Frontal cortex (tissue), 4 donors: ENCODE measurements around the gene GTF2I. TPM values are rescaled to one million over a fixed set of nuclear protein-coding genes. Genes with fewer than 3 reads are reported as not detected.
A peak's percentile ranks its signal among the peaks of the same experiment; 100 is the strongest.
"Not testable (repeated sequence)": the region's sequence is repeated elsewhere in the genome, so short reads cannot be mapped to it uniquely, and the experiment has no call there.

Experiments
- DNase-seq, 2 donors: peaks; one replicate each; pipeline ENCODE4 v3.0.0; 2012; ENCODE audit warnings: low spot score in 2 of 2
- FAIRE-seq: peaks from 2 replicates; lab custom pipeline; 2012; peaks lifted over from hg19 to GRCh38; lab: Jason Lieb, UNC
- total RNA-seq: library from RNA; depleted of rRNA; stranded (reverse); fragments of >200 nt; gene quantifications from one replicate; pipeline ENCODE4 v1.2.3, GENCODE V29; 2014
- donor health status: control.
- donor health status: control.
- donor health status: control.

GTF2I gene
- total RNA-seq, 1 donor from 2014 or later = 236 TPM

DNA sequence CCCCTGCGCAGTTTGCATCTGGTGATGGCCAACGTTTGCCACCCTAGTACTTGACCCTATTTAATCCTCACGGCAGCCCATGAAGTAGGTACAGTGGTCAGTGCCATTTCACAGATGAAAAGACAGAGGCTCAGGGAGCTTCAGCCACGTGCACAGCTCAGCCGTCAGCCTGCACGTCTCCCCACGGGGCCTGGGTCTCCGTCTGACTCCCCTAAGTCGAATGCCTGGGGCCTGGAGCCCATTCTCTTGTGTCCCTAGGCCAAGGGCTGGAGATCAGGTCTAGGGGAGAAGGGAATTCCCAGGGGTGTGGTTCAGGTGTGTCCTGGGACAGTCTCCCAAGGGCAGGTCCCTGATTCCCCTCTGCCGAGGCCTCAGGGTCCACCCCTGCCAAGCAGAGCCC lies 109.5 kb downstream of the GTF2I start:
- DNase-seq, FAIRE-seq: not testable (repeated sequence)

DNA sequence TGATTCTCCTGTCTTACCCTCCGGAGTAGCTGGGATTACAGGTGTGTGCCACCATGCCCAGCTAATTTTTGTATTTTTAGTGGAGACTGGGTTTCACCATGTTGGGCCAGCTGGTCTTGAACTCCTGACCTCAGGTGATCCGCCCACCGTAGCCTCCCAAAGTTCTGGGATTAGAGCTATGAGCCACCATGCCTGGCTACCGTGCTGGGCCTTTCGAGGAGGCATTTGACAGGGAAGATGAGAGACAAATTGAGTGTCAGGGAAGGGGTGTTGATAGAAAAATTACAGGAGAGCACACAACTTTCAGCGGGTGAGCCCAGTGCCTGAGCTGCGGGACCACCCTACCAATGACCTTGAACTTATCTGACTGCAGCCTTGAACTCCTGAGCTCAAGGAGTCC lies 112.5 kb downstream of the GTF2I start:
- FAIRE-seq, DNase-seq: not testable (repeated sequence)

DNA sequence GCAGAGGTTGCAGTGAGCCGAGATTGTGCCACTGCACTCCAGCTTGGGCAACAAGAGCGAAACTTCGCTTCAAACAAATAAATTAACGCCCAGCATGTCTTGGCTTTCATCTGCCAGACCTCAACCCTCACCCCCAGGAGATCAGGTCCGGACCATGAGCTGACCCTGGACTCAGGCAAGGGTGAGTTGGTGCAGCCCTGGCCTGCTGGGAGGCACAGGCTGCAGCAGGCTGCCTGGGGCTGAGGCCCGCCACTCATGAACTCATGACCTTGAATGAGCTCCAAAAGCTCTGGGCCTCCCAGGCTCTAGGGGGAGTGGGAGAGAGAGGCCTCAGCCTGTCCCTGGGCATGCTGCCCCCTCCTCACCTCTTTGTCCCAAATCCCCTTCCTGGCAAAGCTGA lies 114.6 kb downstream of the GTF2I start:
- not testable (repeated sequence) for FAIRE-seq, DNase-seq

DNA sequence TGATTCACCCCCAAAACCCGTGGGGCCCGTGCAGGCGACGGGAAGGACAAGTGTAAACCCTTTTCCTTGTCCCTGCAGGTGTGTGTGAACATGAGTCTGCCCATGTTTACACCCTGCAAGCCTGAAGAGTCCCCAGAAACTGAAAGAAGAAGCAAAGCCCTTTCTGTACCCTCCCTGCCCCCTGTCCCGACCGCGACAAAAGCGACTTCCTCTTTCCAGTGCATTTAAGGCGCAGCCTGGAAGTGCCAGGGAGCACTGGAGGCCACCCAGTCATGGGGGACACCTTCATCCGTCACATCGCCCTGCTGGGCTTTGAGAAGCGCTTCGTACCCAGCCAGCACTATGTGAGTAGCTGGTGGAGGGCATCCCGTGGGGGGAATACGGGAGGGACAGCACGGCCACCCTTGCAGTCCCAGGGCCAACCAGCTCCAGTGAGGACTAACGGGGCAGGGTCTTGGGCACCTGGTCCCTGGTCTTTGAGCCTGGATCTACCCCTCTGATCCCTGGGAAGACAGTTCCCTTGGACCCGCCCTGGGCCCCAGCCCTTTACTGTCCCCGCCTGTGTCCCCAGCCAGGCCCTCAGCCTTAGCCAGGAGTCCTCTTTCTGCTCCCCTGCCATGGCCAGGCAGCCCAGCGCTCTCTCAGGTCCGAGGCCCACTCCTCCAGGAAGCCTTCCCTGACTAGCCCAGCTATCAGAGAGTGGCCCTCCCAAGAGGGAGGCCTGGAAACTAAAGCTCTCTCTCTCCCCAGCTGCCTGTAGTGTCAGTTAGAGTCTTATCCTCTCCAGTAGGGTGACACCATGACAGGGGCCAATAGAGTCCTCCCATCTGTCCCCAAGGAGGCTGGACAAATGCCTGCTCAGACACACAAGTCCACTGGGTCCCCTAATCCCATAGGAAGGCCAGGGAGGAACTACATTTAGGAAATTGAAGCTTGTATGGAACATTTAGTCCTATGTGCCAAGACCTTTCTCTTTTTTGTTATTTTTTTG lies 116.5 kb downstream of the GTF2I start, which contains the start of gene NCF1:
Gene NCF1, plus strand, starts transcription at position 252 of the 991 bp plus-strand sequence. Its CDS starts 21 bp downstream, at position 273.
- not testable (repeated sequence) for DNase-seq, FAIRE-seq

DNA sequence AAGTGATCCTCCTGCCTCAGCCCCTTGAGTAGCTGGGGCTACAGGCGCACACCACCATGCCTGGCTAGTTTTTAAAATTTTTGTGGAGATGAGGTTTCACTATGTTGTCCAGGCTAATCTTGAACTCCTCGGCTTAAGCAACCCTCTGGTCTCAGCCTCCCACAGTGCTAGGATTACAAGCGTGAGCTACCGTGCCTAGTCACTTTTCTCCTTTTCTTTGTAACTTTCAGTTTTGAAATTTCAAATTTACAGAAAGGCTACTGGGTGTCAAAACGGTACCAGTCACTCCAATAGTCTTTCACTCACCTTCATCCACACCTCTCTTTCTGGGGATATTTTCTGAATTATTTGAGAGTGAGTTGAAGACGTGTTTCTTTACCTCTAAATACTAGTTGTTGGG lies 117.6 kb downstream of the GTF2I start:
- DNase-seq, FAIRE-seq: not testable (repeated sequence)

DNA sequence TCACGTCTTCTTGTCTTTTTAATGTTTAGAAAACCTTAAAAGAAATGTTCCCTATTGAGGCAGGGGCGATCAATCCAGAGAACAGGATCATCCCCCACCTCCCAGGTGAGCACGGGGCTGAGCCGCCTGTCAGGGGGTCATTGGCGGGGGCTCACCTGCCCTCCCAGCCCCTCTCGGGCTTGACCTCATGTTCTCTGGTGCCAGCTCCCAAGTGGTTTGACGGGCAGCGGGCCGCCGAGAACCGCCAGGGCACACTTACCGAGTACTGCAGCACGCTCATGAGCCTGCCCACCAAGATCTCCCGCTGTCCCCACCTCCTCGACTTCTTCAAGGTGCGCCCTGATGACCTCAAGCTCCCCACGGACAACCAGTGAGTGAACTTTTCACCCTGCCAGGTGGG lies 121.5 kb downstream of the GTF2I start:
- FAIRE-seq, DNase-seq: not testable (repeated sequence)

DNA sequence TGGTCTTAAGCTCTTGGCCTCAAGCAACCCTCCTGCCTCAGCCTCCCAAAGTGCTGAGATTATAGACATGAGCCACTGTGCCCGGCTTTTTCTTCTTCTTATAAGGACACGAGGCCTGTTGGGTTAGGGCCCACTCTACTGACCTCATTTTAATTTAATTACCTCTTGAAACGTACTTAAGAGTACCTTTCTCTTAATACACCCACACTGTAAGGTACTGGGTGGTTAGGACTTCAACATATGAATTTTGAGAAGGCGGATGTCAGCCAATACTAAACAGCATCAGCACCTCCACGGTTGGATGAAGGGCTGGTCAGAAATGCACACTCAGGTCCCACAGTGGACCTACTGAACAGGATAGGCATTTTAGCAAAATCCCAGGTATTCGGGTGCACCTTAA lies 124.2 kb downstream of the GTF2I start:
- not testable (repeated sequence) for FAIRE-seq, DNase-seq

DNA sequence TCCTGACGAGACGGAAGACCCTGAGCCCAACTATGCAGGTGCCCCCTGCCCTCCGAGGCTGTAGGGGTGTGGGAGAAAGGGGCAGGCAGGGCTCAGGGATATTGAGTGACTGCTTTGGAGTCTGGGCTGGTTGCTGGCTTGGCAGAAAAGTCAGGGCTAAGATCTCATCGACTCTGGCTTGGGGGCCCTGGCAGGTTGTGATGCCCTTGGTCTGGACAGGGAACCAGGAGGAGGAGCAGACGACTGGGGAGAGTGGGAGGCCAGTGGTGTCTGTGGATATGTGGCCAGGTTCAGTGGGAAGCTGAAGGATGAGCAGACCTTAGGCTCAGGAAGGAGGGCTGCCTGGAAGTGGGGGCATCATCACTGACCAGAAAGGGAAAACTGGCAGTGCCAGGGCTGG lies 126.1 kb downstream of the GTF2I start:
- not testable (repeated sequence) for FAIRE-seq, DNase-seq

DNA sequence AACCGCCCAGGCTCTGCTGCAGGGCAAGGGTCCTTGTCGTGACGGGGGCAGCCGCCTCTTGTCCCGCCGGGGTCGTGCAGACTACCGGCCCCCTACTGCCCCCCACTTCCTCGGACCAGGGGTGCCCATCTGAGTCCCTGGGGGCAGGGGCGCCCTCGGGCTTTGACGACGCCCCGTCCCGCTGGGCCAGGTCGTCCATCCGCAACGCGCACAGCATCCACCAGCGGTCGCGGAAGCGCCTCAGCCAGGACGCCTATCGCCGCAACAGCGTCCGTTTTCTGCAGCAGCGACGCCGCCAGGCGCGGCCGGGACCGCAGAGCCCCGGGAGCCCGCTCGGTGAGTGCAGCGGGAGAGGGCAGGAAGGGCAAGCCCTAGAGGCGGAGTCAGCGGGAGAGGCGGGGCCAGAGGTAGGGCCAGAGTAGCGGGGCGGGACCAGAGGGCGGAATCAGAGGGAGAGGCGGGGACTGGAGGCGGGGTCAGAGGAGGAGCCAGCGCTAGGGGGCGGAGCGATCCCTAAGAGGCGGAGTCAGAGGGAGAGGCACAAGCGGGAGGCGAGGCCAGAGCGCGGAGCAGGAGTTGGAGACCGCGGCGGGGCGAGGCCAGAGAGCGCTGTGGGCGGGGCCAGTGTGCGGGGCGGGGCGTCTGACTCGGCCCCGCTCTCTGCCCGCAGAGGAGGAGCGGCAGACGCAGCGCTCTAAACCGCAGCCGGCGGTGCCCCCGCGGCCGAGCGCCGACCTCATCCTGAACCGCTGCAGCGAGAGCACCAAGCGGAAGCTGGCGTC lies 131.0 kb downstream of the GTF2I start:
- FAIRE-seq = peak; percentile 67
- DNase-seq = not testable (repeated sequence)

DNA sequence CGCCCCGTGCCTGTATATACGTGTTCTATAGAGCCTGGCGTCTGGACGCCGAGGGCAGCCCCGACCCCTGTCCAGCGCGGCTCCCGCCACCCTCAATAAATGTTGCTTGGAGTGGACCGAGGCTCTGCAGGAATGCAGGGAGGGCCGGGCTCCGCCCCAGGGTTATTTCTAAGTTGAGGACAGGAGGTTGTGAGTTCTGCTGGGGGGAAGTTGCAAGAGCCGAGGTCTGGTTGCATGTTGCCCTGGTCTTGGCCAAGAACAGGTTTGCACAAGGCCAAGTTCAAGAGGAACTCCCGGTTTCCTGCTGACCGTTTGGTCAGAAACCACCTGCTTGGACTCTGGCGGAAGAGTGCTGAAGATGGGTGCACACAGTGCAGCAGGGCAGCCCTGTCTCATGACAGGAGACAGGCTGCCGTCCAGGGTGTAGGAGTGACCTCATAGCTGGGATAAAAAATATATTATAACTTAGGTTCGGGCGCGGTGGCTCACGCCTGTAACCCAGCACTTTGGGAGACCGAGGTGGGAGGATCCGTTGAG lies 131.8 kb downstream of the GTF2I start:
- not testable (repeated sequence) for FAIRE-seq

DNA sequence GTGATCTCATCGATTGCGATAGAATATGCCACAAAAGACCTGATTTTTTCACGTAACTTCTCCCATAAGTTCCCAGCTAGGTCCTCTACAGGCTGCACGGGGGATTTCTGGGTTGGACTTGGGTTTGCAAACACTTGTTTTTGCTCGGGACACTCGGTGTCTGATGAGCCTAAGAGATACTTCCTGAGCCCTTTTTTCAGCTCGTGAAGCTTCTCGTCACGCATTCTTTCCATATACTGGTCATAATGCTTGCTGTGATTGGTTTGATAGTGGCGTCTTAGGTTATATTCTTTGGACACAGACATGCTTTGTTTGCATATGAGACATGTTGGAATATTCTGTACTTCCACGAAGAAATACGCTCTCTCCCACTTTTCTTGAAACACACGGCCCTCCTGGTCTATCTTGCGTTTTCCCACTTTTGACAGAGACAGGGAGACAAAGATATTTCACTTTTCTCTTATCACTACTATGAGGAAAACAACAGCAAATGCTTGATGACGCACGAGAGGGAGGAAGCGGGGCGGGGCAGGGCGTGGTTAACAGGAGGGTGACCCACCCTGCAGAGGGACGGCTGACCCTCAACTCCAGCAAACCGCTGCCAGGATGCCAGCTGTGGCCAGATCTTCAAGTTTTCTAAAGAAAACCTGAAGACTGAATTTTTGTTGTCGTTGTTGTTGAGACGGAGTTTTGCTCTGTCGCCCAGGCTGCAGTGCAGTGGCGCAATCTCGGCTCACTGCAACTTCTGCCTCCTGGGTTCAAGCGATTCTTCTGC lies 140.5 kb downstream of the GTF2I start:
- not testable (repeated sequence) for DNase-seq, FAIRE-seq

More for the DNA sequence above, 131.8 kb downstream of the GTF2I start:
- not testable (repeated sequence) for DNase-seq

DNA sequence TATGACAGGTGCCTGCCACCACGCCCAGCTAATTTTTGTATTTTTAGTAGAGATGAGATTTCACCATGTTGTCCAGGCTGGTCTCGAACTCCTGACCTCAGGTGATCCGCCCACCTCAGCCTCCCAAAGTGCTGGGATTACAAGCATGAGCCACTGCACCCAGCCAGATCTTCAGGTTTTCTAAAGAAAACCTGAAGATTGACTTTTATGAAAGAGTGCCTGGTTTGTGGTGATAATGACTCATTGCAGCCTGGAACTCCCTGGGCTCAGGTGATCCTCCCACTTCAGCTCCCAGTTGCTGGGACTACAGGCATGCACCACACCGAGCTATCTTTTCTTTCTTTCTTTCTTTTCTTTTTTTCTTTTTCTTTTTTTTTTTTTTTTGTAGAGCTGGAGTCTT lies 141.1 kb downstream of the GTF2I start:
- FAIRE-seq, DNase-seq: not testable (repeated sequence)

Other genes starting within 250 kb of the GTF2I start
- gene GTF2IRD1, start 203.8 kb upstream of the GTF2I start, total RNA-seq = 19.2 TPM
- gene NCF1, start 116.3 kb downstream of the GTF2I start, total RNA-seq = under 0.01 TPM
- gene GTF2IRD2, start 193.9 kb downstream of the GTF2I start, total RNA-seq = 53.0 TPM